HEK293 (cell line): ENCODE measurements around the gene ATP13A4.

ENCODE experiments used
- CTCF ChIA-PET: fragments of 350-600 bp; formaldehyde crosslinking; extraction: SDS; loops from one replicate; lab custom pipeline; 2021; ENCODE audit warnings: antibody characterized with exemption; lab: Yijun Ruan, JAX
- POLR2A ChIA-PET: fragments of 300-600 bp; formaldehyde crosslinking; extraction: SDS; loops from one replicate; lab custom pipeline; 2020; ENCODE audit warnings: antibody characterized with exemption, inconsistent platforms; lab: Yijun Ruan, JAX
- H3K27ac ChIP-seq: fragments of 200-500 bp; sonication (Bioruptor generic); 2 replicates; pipeline ENCODE4 v1.5.1; 2014; ENCODE audit warnings: low read depth, low read length, control low read depth, inconsistent platforms; ENCODE audit errors: extremely low read depth
- H3K36me3 ChIP-seq, 2 experiments: fragments of 200-500 bp in 1 of 2; sonication (Bioruptor generic) in 1 of 2; 1 replicate in 1 of 2; 2 replicates in 1 of 2; pipeline ENCODE4 v1.5.1; 2014 to 2017; ENCODE audit warnings: inconsistent platforms in 2 of 2, low read length in 2 of 2; ENCODE audit not compliant: control insufficient read depth in 2 of 2, insufficient read depth in 1 of 2
- H3K4me1 ChIP-seq: fragments of 200-500 bp; sonication (Bioruptor generic); 2 replicates; pipeline ENCODE4 v1.5.1; 2014; ENCODE audit warnings: mild to moderate bottlenecking, low read length, inconsistent platforms; ENCODE audit not compliant: control insufficient read depth, insufficient read depth
- H3K4me3 ChIP-seq: 2 replicates; pipeline ENCODE4 v1.5.1; 2011; ENCODE audit warnings: low read depth, mild to moderate bottlenecking, control low read depth, low read length, moderate library complexity
- H3K9me3 ChIP-seq: fragments of 200-500 bp; sonication (Bioruptor generic); 2 replicates; pipeline ENCODE4 v1.5.1; 2014; ENCODE audit warnings: low read depth, low read length, inconsistent platforms; ENCODE audit not compliant: control insufficient read depth, insufficient read depth
- FEZF1 ChIP-seq: fragments of 450-650 bp; formaldehyde crosslinking; IDR thresholded peaks from 2 replicates; pipeline ENCODE4 v1.5.1; 2016; ENCODE audit warnings: missing biosample characterization, missing genetic modification characterization
- HOXC10 ChIP-seq: sonication (generic); formaldehyde crosslinking; IDR thresholded peaks from 2 replicates; pipeline ENCODE4 v1.8.1; 2023; ENCODE audit warnings: mild to moderate bottlenecking, missing genetic modification reagents
- HOXD13 ChIP-seq: sonication (generic); formaldehyde crosslinking; IDR thresholded peaks from 2 replicates; pipeline ENCODE4 v1.8.0; 2022; ENCODE audit warnings: missing genetic modification reagents, borderline replicate concordance
- KLF7 ChIP-seq: fragments of 450-650 bp; formaldehyde crosslinking; IDR thresholded peaks from 2 replicates; pipeline ENCODE4 v1.5.1; 2016; ENCODE audit warnings: missing biosample characterization, missing genetic modification characterization, borderline replicate concordance
- MYNN ChIP-seq: fragments of 450-650 bp; formaldehyde crosslinking; IDR thresholded peaks from 2 replicates; pipeline ENCODE4 v1.5.1; 2016; ENCODE audit warnings: missing biosample characterization, missing genetic modification characterization, borderline replicate concordance
- OSR2 ChIP-seq: fragments of 450-650 bp; formaldehyde crosslinking; IDR thresholded peaks from 2 replicates; pipeline ENCODE4 v1.5.1; 2016; ENCODE audit warnings: missing biosample characterization, missing genetic modification characterization
- ZFHX2 ChIP-seq: fragments of 450-650 bp; formaldehyde crosslinking; conservative IDR thresholded peaks from 2 replicates; pipeline ENCODE4 v1.5.1; 2016; ENCODE audit warnings: missing biosample characterization, missing genetic modification characterization
- ZNF112 ChIP-seq: fragments of 450-650 bp; formaldehyde crosslinking; IDR thresholded peaks from 2 replicates; pipeline ENCODE4 v1.5.0; 2017; ENCODE audit warnings: missing biosample characterization, missing genetic modification characterization
- ZNF175 ChIP-seq: fragments of 450-650 bp; formaldehyde crosslinking; IDR thresholded peaks from 2 replicates; pipeline ENCODE4 v1.5.1; 2016; ENCODE audit warnings: missing biosample characterization, missing genetic modification characterization
- ZNF214 ChIP-seq: fragments of 450-650 bp; formaldehyde crosslinking; IDR thresholded peaks from 2 replicates; pipeline ENCODE4 v1.5.1; 2017; ENCODE audit warnings: missing biosample characterization, mild to moderate bottlenecking, missing genetic modification characterization, borderline replicate concordance
- ZNF23 ChIP-seq: fragments of 450-650 bp; formaldehyde crosslinking; IDR thresholded peaks from 2 replicates; pipeline ENCODE4 v1.5.1; 2016; ENCODE audit warnings: missing biosample characterization, missing genetic modification characterization, borderline replicate concordance
- ZNF239 ChIP-seq: fragments of 450-650 bp; formaldehyde crosslinking; IDR thresholded peaks from 2 replicates; pipeline ENCODE4 v1.5.1; 2016; ENCODE audit warnings: missing biosample characterization, missing genetic modification characterization
- ZNF350 ChIP-seq: fragments of 450-650 bp; formaldehyde crosslinking; IDR thresholded peaks from 2 replicates; pipeline ENCODE4 v1.5.0; 2017; ENCODE audit warnings: missing biosample characterization, mild to moderate bottlenecking, missing genetic modification characterization
- ZNF354C ChIP-seq: fragments of 450-650 bp; formaldehyde crosslinking; IDR thresholded peaks from 2 replicates; pipeline ENCODE4 v1.5.1; 2016; ENCODE audit warnings: missing biosample characterization, missing genetic modification characterization, low read depth, borderline replicate concordance
- ZNF366 ChIP-seq: fragments of 450-650 bp; formaldehyde crosslinking; conservative IDR thresholded peaks from 2 replicates; pipeline ENCODE4 v1.5.1; 2016; ENCODE audit warnings: missing biosample characterization, missing genetic modification characterization
- ZNF600 ChIP-seq: fragments of 450-650 bp; formaldehyde crosslinking; IDR thresholded peaks from 2 replicates; pipeline ENCODE4 v1.5.1; 2016; ENCODE audit warnings: missing biosample characterization, missing genetic modification characterization
- ZNF707 ChIP-seq: fragments of 450-650 bp; formaldehyde crosslinking; IDR thresholded peaks from 2 replicates; pipeline ENCODE4 v1.5.1; 2016; ENCODE audit warnings: missing biosample characterization, missing genetic modification characterization
- ZNF792 ChIP-seq: fragments of 450-650 bp; formaldehyde crosslinking; IDR thresholded peaks from 2 replicates; pipeline ENCODE4 v1.5.1; 2016; ENCODE audit warnings: missing biosample characterization, missing genetic modification characterization
- TF ChIP-seq, protein P1 (sequence below): fragments of 450-650 bp; formaldehyde crosslinking; IDR thresholded peaks from 2 replicates; pipeline ENCODE4 v1.5.1; 2016; ENCODE audit warnings: missing biosample characterization, missing genetic modification characterization
- TF ChIP-seq, protein P2 (sequence below): fragments of 450-650 bp; formaldehyde crosslinking; IDR thresholded peaks from 2 replicates; pipeline ENCODE4 v1.5.1; 2016; ENCODE audit warnings: missing biosample characterization, missing genetic modification characterization, borderline replicate concordance
- TF ChIP-seq, protein P3 (sequence below): fragments of 450-650 bp; formaldehyde crosslinking; IDR thresholded peaks from 2 replicates; pipeline ENCODE4 v1.5.1; 2016; ENCODE audit warnings: missing biosample characterization, missing genetic modification characterization, low read depth
- TF ChIP-seq, protein P4 (sequence below): fragments of 450-650 bp; formaldehyde crosslinking; IDR thresholded peaks from 2 replicates; pipeline ENCODE4 v1.5.1; 2016; ENCODE audit warnings: missing biosample characterization, missing genetic modification characterization
- TF ChIP-seq, protein P5 (sequence below): fragments of 450-650 bp; formaldehyde crosslinking; IDR thresholded peaks from 2 replicates; pipeline ENCODE4 v1.5.1; 2016; ENCODE audit warnings: missing biosample characterization, missing genetic modification characterization
- TF ChIP-seq, protein P6 (sequence below): IDR thresholded peaks from 2 replicates; pipeline ENCODE4 v1.6.1; 2011; ENCODE audit warnings: mild to moderate bottlenecking, low read depth, low read length, borderline replicate concordance

The ATP13A4 gene

DNA sequence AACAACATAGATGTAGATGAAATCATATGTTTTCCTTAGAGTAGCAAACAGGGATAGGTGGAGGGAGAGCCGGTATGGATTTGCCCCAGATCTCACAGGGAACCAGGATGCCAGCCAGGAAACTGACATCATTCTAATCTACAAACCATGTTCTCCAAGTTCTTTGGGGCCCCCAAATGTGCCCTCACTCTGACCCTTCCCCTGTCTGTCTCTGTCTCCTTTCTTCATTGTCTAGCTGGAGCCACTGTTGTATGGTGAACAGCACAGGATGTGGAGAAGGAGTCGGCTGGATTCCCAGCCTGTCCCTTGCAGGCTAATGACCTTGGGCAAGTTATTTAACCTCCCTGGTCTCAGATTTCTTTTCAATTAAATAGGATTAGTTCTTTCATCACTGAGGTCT, 177.1 kb downstream of the ATP13A4 start:
- Histone ChIP-seq H3K4me1 (no peaks in the 10 kb centered on the region), H3K9me3 (no peaks in the 10 kb centered on the region), H3K27ac (no peak overlapping the region), H3K36me3 (no peaks in the 10 kb centered on the region), H3K4me3 (no peak overlapping the region)
- ChIA-PET POLR2A (no interaction called here), CTCF (no interaction called here)
- TF ChIP-seq ZNF214 (tag by site-specific recombination): no peak
- TF ChIP-seq, protein P1, sequence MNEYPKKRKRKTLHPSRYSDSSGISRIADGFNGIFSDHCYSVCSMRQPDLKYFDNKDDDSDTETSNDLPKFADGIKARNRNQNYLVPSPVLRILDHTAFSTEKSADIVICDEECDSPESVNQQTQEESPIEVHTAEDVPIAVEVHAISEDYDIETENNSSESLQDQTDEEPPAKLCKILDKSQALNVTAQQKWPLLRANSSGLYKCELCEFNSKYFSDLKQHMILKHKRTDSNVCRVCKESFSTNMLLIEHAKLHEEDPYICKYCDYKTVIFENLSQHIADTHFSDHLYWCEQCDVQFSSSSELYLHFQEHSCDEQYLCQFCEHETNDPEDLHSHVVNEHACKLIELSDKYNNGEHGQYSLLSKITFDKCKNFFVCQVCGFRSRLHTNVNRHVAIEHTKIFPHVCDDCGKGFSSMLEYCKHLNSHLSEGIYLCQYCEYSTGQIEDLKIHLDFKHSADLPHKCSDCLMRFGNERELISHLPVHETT: no peak
- TF ChIP-seq FEZF1 (tag by site-specific recombination): no peak
- no peak for TF ChIP-seq ZNF354C (tag by site-specific recombination)
- no peak for TF ChIP-seq ZNF112 (tag by site-specific recombination)
- TF ChIP-seq ZFHX2 (tag by site-specific recombination): no peak
- TF ChIP-seq ZNF707 (tag by site-specific recombination): no peak

DNA sequence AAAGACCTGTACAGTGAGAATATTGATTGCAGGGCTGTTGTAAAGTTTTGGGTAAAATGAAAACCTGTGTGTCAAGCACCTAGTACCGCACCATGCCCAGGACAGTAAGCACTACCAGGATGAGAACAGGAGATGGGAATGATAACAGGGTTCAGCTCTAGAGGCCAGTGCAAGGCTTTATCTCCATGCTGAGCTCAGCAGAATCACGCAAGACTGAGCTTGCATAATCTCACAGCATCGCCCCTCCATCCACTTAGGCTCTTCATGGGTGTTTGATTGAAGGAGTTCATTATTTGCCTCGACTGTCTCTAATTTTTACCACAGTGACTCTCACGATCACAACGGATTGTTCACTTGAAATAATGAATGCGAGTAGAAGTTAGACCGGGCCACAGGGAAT, 179.1 kb downstream of the ATP13A4 start:
- Histone ChIP-seq H3K27ac (no peak overlapping the region), H3K36me3 (no peaks in the 10 kb centered on the region), H3K4me1 (no peaks in the 10 kb centered on the region), H3K4me3 (no peak overlapping the region), H3K9me3 (no peaks in the 10 kb centered on the region)
- CTCF ChIA-PET: no interaction called here
- POLR2A ChIA-PET: no interaction called here
- no peak for TF ChIP-seq MYNN (tag by site-specific recombination)
- TF ChIP-seq, protein P2, sequence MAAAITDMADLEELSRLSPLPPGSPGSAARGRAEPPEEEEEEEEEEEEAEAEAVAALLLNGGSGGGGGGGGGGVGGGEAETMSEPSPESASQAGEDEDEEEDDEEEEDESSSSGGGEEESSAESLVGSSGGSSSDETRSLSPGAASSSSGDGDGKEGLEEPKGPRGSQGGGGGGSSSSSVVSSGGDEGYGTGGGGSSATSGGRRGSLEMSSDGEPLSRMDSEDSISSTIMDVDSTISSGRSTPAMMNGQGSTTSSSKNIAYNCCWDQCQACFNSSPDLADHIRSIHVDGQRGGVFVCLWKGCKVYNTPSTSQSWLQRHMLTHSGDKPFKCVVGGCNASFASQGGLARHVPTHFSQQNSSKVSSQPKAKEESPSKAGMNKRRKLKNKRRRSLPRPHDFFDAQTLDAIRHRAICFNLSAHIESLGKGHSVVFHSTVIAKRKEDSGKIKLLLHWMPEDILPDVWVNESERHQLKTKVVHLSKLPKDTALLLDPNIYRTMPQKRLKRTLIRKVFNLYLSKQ (tag by site-specific recombination): no peak
- no peak for TF ChIP-seq ZNF792
- no peak for TF ChIP-seq ZNF175 (tag by site-specific recombination)
- TF ChIP-seq OSR2: no peak
- no peak for TF ChIP-seq ZNF239 (tag by site-specific recombination)
- no peak for TF ChIP-seq HOXD13 (CRISPR knock-in tag)
- TF ChIP-seq ZNF600 (tag by site-specific recombination): no peak
- no peak for TF ChIP-seq ZNF366 (tag by site-specific recombination)
- no peak for TF ChIP-seq HOXC10 (CRISPR knock-in tag)
- TF ChIP-seq, protein P3, sequence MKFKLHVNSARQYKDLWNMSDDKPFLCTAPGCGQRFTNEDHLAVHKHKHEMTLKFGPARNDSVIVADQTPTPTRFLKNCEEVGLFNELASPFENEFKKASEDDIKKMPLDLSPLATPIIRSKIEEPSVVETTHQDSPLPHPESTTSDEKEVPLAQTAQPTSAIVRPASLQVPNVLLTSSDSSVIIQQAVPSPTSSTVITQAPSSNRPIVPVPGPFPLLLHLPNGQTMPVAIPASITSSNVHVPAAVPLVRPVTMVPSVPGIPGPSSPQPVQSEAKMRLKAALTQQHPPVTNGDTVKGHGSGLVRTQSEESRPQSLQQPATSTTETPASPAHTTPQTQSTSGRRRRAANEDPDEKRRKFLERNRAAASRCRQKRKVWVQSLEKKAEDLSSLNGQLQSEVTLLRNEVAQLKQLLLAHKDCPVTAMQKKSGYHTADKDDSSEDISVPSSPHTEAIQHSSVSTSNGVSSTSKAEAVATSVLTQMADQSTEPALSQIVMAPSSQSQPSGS: no peak
- TF ChIP-seq KLF7 (tag by site-specific recombination): no peak
- no peak for TF ChIP-seq ZNF23 (tag by site-specific recombination)
- TF ChIP-seq ZNF350 (tag by site-specific recombination): no peak
- TF ChIP-seq, protein P4, sequence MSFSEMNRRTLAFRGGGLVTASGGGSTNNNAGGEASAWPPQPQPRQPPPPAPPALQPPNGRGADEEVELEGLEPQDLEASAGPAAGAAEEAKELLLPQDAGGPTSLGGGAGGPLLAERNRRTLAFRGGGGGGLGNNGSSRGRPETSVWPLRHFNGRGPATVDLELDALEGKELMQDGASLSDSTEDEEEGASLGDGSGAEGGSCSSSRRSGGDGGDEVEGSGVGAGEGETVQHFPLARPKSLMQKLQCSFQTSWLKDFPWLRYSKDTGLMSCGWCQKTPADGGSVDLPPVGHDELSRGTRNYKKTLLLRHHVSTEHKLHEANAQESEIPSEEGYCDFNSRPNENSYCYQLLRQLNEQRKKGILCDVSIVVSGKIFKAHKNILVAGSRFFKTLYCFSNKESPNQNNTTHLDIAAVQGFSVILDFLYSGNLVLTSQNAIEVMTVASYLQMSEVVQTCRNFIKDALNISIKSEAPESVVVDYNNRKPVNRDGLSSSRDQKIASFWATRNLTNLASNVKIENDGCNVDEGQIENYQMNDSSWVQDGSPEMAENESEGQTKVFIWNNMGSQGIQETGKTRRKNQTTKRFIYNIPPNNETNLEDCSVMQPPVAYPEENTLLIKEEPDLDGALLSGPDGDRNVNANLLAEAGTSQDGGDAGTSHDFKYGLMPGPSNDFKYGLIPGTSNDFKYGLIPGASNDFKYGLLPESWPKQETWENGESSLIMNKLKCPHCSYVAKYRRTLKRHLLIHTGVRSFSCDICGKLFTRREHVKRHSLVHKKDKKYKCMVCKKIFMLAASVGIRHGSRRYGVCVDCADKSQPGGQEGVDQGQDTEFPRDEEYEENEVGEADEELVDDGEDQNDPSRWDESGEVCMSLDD (tag by site-specific recombination): no peak
- TF ChIP-seq, protein P5, sequence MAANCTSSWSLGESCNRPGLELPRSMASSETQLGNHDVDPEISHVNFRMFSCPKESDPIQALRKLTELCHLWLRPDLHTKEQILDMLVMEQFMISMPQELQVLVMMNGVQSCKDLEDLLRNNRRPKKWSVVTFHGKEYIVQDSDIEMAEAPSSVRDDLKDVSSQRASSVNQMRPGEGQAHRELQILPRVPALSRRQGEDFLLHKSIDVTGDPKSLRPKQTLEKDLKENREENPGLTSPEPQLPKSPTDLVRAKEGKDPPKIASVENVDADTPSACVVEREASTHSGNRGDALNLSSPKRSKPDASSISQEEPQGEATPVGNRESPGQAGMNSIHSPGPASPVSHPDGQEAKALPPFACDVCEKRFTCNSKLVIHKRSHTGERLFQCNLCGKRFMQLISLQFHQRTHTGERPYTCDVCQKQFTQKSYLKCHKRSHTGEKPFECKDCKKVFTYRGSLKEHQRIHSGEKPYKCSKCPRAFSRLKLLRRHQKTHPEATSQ (tag by site-specific recombination): no peak
- TF ChIP-seq, protein P6, sequence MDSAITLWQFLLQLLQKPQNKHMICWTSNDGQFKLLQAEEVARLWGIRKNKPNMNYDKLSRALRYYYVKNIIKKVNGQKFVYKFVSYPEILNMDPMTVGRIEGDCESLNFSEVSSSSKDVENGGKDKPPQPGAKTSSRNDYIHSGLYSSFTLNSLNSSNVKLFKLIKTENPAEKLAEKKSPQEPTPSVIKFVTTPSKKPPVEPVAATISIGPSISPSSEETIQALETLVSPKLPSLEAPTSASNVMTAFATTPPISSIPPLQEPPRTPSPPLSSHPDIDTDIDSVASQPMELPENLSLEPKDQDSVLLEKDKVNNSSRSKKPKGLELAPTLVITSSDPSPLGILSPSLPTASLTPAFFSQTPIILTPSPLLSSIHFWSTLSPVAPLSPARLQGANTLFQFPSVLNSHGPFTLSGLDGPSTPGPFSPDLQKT: no peak
